ENCODE measurements around the gene EDC4. TPM values are rescaled to one million over a fixed set of nuclear protein-coding genes. Genes with fewer than 3 reads are reported as not detected.

Gene EDC4
- total and polyA plus RNA-seq, 12 donors, result 25.8 to 46.8 (median 31.3) TPM

DNA sequence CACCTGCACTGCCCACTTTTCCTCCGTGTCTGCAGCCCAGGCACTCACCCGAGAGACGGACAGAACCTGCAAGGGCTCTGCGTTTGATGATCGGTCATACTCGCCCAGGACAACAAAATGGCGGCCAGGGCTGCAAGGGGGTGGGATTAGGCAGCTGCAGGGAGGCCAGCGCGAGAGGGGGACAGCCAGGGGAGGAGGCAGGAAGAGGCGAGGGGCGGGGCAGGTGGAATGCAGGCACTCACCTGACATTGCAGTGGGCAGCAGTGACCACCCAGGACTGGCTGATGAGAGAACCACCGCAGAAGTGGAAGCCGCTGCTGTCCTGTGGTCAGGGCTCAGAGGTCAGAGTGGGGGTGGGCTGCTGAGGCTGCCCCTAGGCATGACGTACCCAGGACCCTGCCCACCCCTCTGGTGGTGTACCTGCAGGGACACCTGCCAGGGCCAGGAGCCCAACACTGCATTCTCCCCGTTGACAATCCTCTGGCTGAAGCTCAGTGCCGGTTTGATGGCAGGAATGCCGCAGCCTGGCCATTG, 57.9 kb downstream of the EDC4 start:
- 94 to 97% methylated on average over 17 of the region's 17 CpGs for WGBS, 2 donors
- intact Hi-C loops (cut with DNase I), result loop anchor here in 5 of 10 donors (5.0 to 10.0 kb wide), 3 partner anchors 114 to 406 kb away; partner anchors contain the start of gene RIPOR1 (in 3 of the 5)
- peaks cover 0 to 79% (median 10%) of the 10 kb centered on the region in 9 donors for H3K36me3 ChIP-seq

More for the DNA sequence above, 57.9 kb downstream of the EDC4 start:
- no peak for ATAC-seq
- Histone ChIP-seq H3K9me3 (no peaks in the 10 kb centered on the region), H3K27me3 (no peaks in the 10 kb centered on the region), H3K27ac (no peak overlapping the region), H3K4me3 (no peak overlapping the region), H3K4me1 (peaks cover 0 to 34% (median 25%) of the 10 kb centered on the region in 9 donors)
- no peak for DNase-seq
- TF ChIP-seq, protein P1, sequence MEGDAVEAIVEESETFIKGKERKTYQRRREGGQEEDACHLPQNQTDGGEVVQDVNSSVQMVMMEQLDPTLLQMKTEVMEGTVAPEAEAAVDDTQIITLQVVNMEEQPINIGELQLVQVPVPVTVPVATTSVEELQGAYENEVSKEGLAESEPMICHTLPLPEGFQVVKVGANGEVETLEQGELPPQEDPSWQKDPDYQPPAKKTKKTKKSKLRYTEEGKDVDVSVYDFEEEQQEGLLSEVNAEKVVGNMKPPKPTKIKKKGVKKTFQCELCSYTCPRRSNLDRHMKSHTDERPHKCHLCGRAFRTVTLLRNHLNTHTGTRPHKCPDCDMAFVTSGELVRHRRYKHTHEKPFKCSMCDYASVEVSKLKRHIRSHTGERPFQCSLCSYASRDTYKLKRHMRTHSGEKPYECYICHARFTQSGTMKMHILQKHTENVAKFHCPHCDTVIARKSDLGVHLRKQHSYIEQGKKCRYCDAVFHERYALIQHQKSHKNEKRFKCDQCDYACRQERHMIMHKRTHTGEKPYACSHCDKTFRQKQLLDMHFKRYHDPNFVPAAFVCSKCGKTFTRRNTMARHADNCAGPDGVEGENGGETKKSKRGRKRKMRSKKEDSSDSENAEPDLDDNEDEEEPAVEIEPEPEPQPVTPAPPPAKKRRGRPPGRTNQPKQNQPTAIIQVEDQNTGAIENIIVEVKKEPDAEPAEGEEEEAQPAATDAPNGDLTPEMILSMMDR (IDR thresholded peaks at IDR 0.05), result no peak

Other genes with a start within 250 kb of the EDC4 start
- 1 to 10 TPM in 3 of 10 donors, under 1 TPM in 6, not detected in 1; 0.27 to 2.7 (median 0.60) TPM for gene CARMIL2, start 227.9 kb upstream of the EDC4 start, total RNA-seq
- 1 to 10 TPM in 1 of 2 donors, under 1 TPM in 1; 0.16 to 1.2 TPM for gene CARMIL2, start 227.9 kb upstream of the EDC4 start, polyA plus RNA-seq
- 10 to 100 TPM in 1 of 10 donors, 1 to 10 TPM in 9; 6.9 to 11.3 (median 8.6) TPM for gene ACD, start 212.8 kb upstream of the EDC4 start, total RNA-seq
- 10 to 100 TPM in 1 of 2 donors, 1 to 10 TPM in 1; 7.7 to 15.0 TPM for gene ACD, start 212.8 kb upstream of the EDC4 start, polyA plus RNA-seq
- gene PARD6A, start 212.1 kb upstream of the EDC4 start, total RNA-seq, result 1 to 10 TPM; 1.7 to 5.9 (median 2.2) TPM
- 1 to 10 TPM; 2.7 to 5.8 TPM for gene PARD6A, start 212.1 kb upstream of the EDC4 start, polyA plus RNA-seq
- 10 to 100 TPM in 1 of 10 donors, 1 to 10 TPM in 9; 3.6 to 12.7 (median 8.4) TPM for gene ENKD1, start 206.3 kb upstream of the EDC4 start, total RNA-seq
- 10 to 100 TPM; 24.5 to 30.9 TPM for gene ENKD1, start 206.3 kb upstream of the EDC4 start, polyA plus RNA-seq
- gene C16orf86, start 206.2 kb upstream of the EDC4 start, total RNA-seq, result 1 to 10 TPM; 2.8 to 5.6 (median 4.3) TPM
- 1 to 10 TPM; 2.6 to 3.7 TPM for gene C16orf86, start 206.2 kb upstream of the EDC4 start, polyA plus RNA-seq
- 10 to 100 TPM in 2 of 10 donors, 1 to 10 TPM in 8; 6.0 to 10.7 (median 8.2) TPM for gene GFOD2, start 153.7 kb upstream of the EDC4 start, total RNA-seq
- 10 to 100 TPM in 1 of 2 donors, 1 to 10 TPM in 1; 8.2 to 10.9 TPM for gene GFOD2, start 153.7 kb upstream of the EDC4 start, polyA plus RNA-seq
- gene RANBP10, start 66.5 kb upstream of the EDC4 start, total RNA-seq, result 10 to 100 TPM; 11.1 to 21.6 (median 15.6) TPM
- 1 to 10 TPM; 6.4 to 8.9 TPM for gene RANBP10, start 66.5 kb upstream of the EDC4 start, polyA plus RNA-seq
- 1 to 10 TPM in 1 of 10 donors, under 1 TPM in 9; 0.15 to 1.1 (median 0.48) TPM for gene TSNAXIP1, start 66.2 kb upstream of the EDC4 start, total RNA-seq
- gene TSNAXIP1, start 66.2 kb upstream of the EDC4 start, polyA plus RNA-seq, result 1 to 10 TPM in 1 of 2 donors, under 1 TPM in 1; 0.74 to 1.2 TPM
- gene THAP11, start 30.7 kb upstream of the EDC4 start, total RNA-seq, result 10 to 100 TPM; 20.6 to 41.3 (median 26.9) TPM
- gene THAP11, start 30.7 kb upstream of the EDC4 start, polyA plus RNA-seq, result 10 to 100 TPM in 1 of 2 donors, 1 to 10 TPM in 1; 6.0 to 23.5 TPM
- gene NUTF2, start 26.1 kb upstream of the EDC4 start, total RNA-seq, result 100 to 1,000 TPM in 1 of 10 donors, 10 to 100 TPM in 9; 73.9 to 105 (median 80.5) TPM
- 100 to 1,000 TPM; 186 to 214 TPM for gene NUTF2, start 26.1 kb upstream of the EDC4 start, polyA plus RNA-seq
- 10 to 100 TPM; 16.1 to 27.1 (median 19.1) TPM for gene CENPT, start 25.4 kb upstream of the EDC4 start, total RNA-seq
- gene CENPT, start 25.4 kb upstream of the EDC4 start, polyA plus RNA-seq, result 10 to 100 TPM; 31.1 to 63.3 TPM
- gene NRN1L, start 11.8 kb downstream of the EDC4 start, total RNA-seq, result 1 to 10 TPM in 6 of 10 donors, not detected in 4; 1.1 to 2.7 (median 1.5) TPM
- 1 to 10 TPM; 1.8 to 4.0 TPM for gene NRN1L, start 11.8 kb downstream of the EDC4 start, polyA plus RNA-seq
- 10 to 100 TPM; 16.0 to 24.5 (median 20.5) TPM for gene PSKH1, start 20.2 kb downstream of the EDC4 start, total RNA-seq
- gene PSKH1, start 20.2 kb downstream of the EDC4 start, polyA plus RNA-seq, result 10 to 100 TPM; 15.7 to 22.9 TPM
- 1 to 10 TPM in 2 of 10 donors, under 1 TPM in 8; 0.39 to 1.6 (median 0.84) TPM for gene CTRL, start 58.8 kb downstream of the EDC4 start, total RNA-seq
- 1 to 10 TPM in 1 of 2 donors, under 1 TPM in 1; 0.74 to 2.0 TPM for gene CTRL, start 58.8 kb downstream of the EDC4 start, polyA plus RNA-seq
- gene PSMB10, start 63.8 kb downstream of the EDC4 start, total RNA-seq, result 100 to 1,000 TPM in 1 of 10 donors, 10 to 100 TPM in 9; 48.9 to 164 (median 62.8) TPM
- 100 to 1,000 TPM in 1 of 2 donors, 10 to 100 TPM in 1; 87.4 to 170 TPM for gene PSMB10, start 63.8 kb downstream of the EDC4 start, polyA plus RNA-seq
- gene LCAT, start 71.1 kb downstream of the EDC4 start, total RNA-seq, result 10 to 100 TPM; 14.4 to 24.6 (median 20.6) TPM
- 10 to 100 TPM; 18.1 to 96.5 TPM for gene LCAT, start 71.1 kb downstream of the EDC4 start, polyA plus RNA-seq
- 100 to 1,000 TPM in 1 of 10 donors, 10 to 100 TPM in 9; 70.9 to 107 (median 86.6) TPM for gene SLC12A4, start 95.6 kb downstream of the EDC4 start, total RNA-seq
- gene SLC12A4, start 95.6 kb downstream of the EDC4 start, polyA plus RNA-seq, result 100 to 1,000 TPM in 1 of 2 donors, 10 to 100 TPM in 1; 70.1 to 116 TPM
- gene DPEP3, start 107.4 kb downstream of the EDC4 start, total RNA-seq, result under 1 TPM in 1 of 10 donors, not detected in 9; 0.34 TPM
- gene DPEP3, start 107.4 kb downstream of the EDC4 start, polyA plus RNA-seq, result under 1 TPM in 1 of 2 donors, not detected in 1; 0.01 TPM
- gene DPEP2, start 126.4 kb downstream of the EDC4 start, total RNA-seq, result 1 to 10 TPM in 9 of 10 donors, not detected in 1; 1.2 to 6.2 (median 1.7) TPM
- gene DPEP2, start 126.4 kb downstream of the EDC4 start, polyA plus RNA-seq, result 1 to 10 TPM; 1.0 to 1.5 TPM
- gene DPEP2NB, start 142.9 kb downstream of the EDC4 start, total RNA-seq, result not detected
- gene DPEP2NB, start 142.9 kb downstream of the EDC4 start, polyA plus RNA-seq, result not detected
- 10 to 100 TPM in 4 of 10 donors, 1 to 10 TPM in 6; 8.4 to 13.1 (median 9.7) TPM for gene DDX28, start 150.2 kb downstream of the EDC4 start, total RNA-seq
- 1 to 10 TPM; 5.3 to 9.6 TPM for gene DDX28, start 150.2 kb downstream of the EDC4 start, polyA plus RNA-seq
- 10 to 100 TPM in 2 of 10 donors, 1 to 10 TPM in 8; 4.8 to 13.1 (median 7.2) TPM for gene DUS2, start 150.2 kb downstream of the EDC4 start, total RNA-seq
- gene DUS2, start 150.2 kb downstream of the EDC4 start, polyA plus RNA-seq, result 1 to 10 TPM; 4.2 to 9.6 TPM
- 10 to 100 TPM; 19.8 to 32.9 (median 25.1) TPM for gene NFATC3, start 212.3 kb downstream of the EDC4 start, total RNA-seq
- 1 to 10 TPM; 6.3 to 9.2 TPM for gene NFATC3, start 212.3 kb downstream of the EDC4 start, polyA plus RNA-seq

Measured in heart right ventricle (tissue), 16 donors.